NOMO-1 treated with DMSO at 0.1 percent for 48 hours (cell line): ENCODE data around the gene F2RL2.

Source experiments
- DNase-seq: peaks from one replicate; lab custom pipeline; 2025; ENCODE audit not compliant: unreplicated experiment; lab: John Stamatoyannopoulos, UW

Gene F2RL2

DNA sequence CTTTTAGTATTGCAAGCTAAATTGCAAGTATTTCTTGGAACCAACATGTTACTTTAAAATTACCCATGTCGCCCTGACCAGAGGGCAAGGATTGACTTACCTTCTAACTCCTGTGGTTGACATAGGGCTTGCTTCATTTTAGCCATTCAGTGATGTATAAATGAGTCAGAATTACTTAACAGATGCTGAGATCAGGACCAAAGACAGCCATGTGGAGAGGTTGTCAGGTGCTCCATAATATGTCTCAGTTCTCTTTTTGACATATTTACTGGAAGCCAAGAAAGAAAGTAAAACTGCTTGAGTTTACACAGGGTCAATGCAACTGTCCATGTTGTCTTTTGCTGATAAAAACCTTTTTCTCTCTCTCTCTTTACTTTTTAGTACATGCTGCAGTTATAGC, 33.2 kb downstream of the F2RL2 start:
- DNase-seq = no peak

- no peak for DNase-seq
These were observed 36.7 kb downstream of the F2RL2 start for GRCh38 chr5:76586531-76586930.

GRCh38 chr5:76585783-76586217, 37.4 kb downstream of the F2RL2 start:
- no peak for DNase-seq

DNA sequence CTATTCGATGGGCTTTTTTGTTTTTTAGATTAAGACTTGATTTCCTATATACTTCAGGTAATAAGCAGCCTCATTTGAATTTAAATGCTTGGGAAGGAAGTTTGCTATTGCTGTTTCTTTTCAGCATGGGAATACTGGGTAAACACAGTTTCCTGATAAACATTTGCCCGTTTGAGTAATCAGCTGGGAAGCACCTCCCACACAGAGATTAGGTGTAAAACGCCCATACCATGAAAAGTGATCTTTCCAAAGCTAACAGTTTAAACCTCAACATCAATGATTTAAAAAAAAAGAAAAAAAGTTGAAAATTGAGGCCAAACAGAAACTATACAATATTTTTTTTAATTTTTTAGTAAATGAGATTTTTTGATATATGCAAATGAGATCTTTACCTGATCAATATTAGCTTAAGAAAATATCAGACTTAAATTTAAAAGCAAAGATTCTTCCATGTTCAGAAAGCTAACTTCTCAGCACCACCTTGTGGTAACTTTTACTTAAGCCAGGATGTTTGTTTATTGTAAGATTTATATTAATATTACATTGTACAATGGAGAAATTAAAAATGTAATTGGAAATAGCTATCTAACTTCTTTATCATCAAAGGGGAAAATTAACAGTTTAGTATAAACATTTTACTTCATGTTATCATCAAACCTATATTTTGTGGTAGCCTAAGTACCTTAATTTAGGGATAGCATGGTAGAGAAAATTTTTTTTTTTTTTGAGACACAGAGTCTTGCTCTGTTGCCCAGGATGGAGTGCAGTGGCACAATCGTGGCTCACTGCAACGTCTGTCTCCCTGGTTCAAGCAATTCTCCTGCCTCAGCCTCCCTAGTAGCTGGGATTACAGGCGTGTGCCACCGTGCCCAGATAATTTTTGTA, 39.8 kb downstream of the F2RL2 start:
- no peak for DNase-seq

GRCh38 chr5:76582230-76583162, 40.7 kb downstream of the F2RL2 start:
- DNase-seq = peak; percentile 94

GRCh38 chr5:76580981-76581380, 42.2 kb downstream of the F2RL2 start:
- DNase-seq = no peak

GRCh38 chr5:76579166-76579937, 43.9 kb downstream of the F2RL2 start:
- no peak for DNase-seq

DNA sequence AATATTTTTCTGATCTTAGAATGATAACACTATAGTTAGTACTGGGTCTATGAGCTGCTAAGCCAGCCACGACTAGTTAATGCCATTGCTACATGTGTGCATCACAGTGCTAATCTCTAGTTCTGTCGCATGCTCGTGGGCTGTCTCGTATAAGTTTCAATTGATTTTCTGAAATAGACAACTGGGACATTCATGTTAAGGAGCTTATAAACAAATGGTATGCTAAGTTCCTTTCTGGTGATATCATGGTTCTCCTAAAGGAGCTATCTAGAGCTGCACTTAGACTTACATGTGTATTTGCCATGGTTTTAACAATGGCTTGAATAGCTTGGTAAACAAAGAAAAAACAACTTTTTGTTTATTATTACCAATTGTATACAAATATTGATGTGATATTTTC, 46.2 kb downstream of the F2RL2 start:
- DNase-seq = no peak

DNA sequence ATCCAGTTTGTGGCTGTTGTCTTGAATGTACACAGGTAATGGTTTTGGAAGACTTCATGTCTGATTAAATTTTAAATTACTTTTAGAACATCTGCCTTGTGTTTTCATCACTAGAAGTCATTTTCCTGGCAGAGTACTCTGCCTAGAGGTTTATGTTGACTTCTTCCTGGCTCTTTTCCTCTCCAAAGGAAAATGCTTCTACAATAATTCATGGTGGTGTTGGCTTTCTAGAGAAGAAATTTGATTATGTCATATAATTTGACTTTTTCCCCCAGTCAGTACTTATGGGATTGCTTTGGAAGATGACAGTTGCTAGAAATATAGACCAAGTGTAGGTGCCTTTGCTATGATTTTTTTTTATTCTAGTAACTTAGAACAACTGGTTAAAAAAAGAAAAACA, 46.8 kb downstream of the F2RL2 start:
- DNase-seq = no peak

DNA sequence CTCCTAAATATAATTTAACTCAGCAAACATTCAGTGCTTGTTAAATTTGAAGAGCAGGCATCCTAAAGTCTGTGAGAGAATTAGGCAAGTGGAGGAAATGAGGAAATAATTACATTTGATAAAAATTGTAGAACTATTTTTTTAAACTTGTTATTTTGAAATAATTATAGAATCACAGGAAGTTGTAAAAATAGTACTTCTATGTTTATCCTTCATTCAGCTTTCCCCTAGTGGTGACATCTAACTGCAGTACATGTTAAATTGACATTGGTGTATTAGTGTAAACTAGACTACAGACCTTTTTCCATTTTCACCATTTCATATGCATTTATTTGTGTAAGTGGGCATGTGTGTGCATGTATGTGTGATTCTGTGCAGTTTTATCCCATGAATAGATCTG, 51.6 kb downstream of the F2RL2 start:
- peak; percentile 61 for DNase-seq

DNA sequence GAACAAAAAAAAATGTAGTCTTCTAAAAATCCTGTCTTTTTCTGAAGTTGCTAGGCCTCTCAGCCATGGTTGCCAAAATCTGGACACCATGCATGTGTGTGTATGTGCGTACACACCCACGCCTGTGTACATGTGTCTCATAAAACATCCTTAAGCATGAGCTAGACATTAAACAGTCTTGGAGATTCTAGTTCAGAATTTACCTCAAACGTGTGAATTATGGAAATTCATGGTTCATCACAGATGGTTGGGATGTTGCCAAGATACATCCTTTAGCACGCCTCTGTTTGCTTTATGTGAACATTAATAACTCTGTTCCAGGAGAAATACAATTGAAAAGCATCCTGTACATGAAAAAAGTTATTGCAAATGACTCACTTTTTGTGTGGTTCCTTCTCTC, 53.0 kb downstream of the F2RL2 start:
- no peak for DNase-seq
